Hepatocyte (in vitro differentiated cells): ENCODE data around the gene MKRN3. TPM values are rescaled to one million over a fixed set of nuclear protein-coding genes. Genes with fewer than 3 reads are reported as not detected.

Source experiments
- DNase-seq: peaks from one replicate; pipeline ENCODE4 v3.0.0-alpha.2; 2016; ENCODE audit warnings: low spot score
- H2AFZ ChIP-seq: fragments of 200-600 bp; sonication (generic); 2 replicates; pipeline ENCODE4 v1.6.0; 2016; ENCODE audit warnings: antibody characterized with exemption, mild to moderate bottlenecking
- H3K27ac ChIP-seq: fragments of 200-600 bp; sonication (generic); 2 replicates; pipeline ENCODE4 v1.5.1; 2016; ENCODE audit warnings: mild to moderate bottlenecking
- H3K27me3 ChIP-seq: fragments of 200-600 bp; sonication (generic); 2 replicates; pipeline ENCODE4 v1.6.1; 2016
- H3K36me3 ChIP-seq: fragments of 200-600 bp; sonication (generic); replicated peaks from 2 replicates; pipeline ENCODE4 v1.5.1; 2016; ENCODE audit warnings: low read depth; ENCODE audit not compliant: insufficient read depth
- H3K4me1 ChIP-seq: fragments of 200-600 bp; sonication (generic); 2 replicates; pipeline ENCODE4 v1.5.1; 2016; ENCODE audit warnings: mild to moderate bottlenecking, moderate library complexity; ENCODE audit not compliant: insufficient read depth
- H3K4me2 ChIP-seq: fragments of 200-600 bp; sonication (generic); 2 replicates; pipeline ENCODE4 v1.6.0; 2016
- H3K4me3 ChIP-seq: fragments of 200-600 bp; sonication (generic); 2 replicates; pipeline ENCODE4 v1.5.1; 2016; ENCODE audit warnings: mild to moderate bottlenecking
- H3K79me2 ChIP-seq: fragments of 200-600 bp; sonication (generic); 2 replicates; pipeline ENCODE4 v1.6.0; 2017; ENCODE audit warnings: mild to moderate bottlenecking
- H3K9me2 ChIP-seq: fragments of 200-600 bp; sonication (generic); replicated peaks from 2 replicates; pipeline ENCODE4 v1.6.0; 2017; ENCODE audit warnings: mild to moderate bottlenecking; ENCODE audit not compliant: insufficient read depth
- H3K9me3 ChIP-seq: fragments of 200-600 bp; sonication (generic); 2 replicates; pipeline ENCODE4 v1.5.1; 2016; ENCODE audit warnings: low read depth, mild to moderate bottlenecking
- H4K20me1 ChIP-seq: fragments of 200-600 bp; sonication (generic); 2 replicates; pipeline ENCODE4 v1.6.0; 2016; ENCODE audit warnings: mild to moderate bottlenecking; ENCODE audit not compliant: insufficient read depth, poor library complexity, severe bottlenecking
- CTCF ChIP-seq: fragments of 200-600 bp; sonication (generic); IDR thresholded peaks from 2 replicates; pipeline ENCODE4 v1.5.1; 2016; ENCODE audit warnings: antibody characterized with exemption, mild to moderate bottlenecking; ENCODE audit not compliant: poor library complexity
- EZH2 ChIP-seq: fragments of 200-600 bp; sonication (generic); IDR thresholded peaks from 2 replicates; pipeline ENCODE4 v1.6.1; 2016; ENCODE audit warnings: antibody characterized with exemption, mild to moderate bottlenecking, borderline replicate concordance
- EZH2phosphoT487 ChIP-seq: fragments of 200-600 bp; sonication (generic); IDR thresholded peaks from one replicate; pipeline ENCODE4 v1.6.1; 2018; ENCODE audit warnings: antibody characterized with exemption, mild to moderate bottlenecking, low read depth, moderate library complexity; ENCODE audit not compliant: unreplicated experiment, severe bottlenecking
- WGBS: methylation state at CpG from one replicate; pipeline ENCODE4 v1.1.6; 2016; ENCODE audit warnings: low lambda C conversion rate; ENCODE audit errors: missing lambda C conversion rate; 5-methylcytosine and 5-hydroxymethylcytosine counted together
- polyA plus RNA-seq: library from polyadenylated mRNA; unstranded; fragments of >200 nt; fragmentation: Nextera tagmentation; extraction: Ambion mirVana; gene quantifications from 2 replicates; pipeline ENCODE4 v1.2.1, GENCODE V29; 2016
- total RNA-seq: library from RNA; depleted of rRNA; stranded (reverse); fragments of >200 nt; gene quantifications from 2 replicates; pipeline ENCODE4 v1.2.3, GENCODE V29; 2014

The MKRN3 gene
- total and polyA plus RNA-seq, 2 experiments from 2014 or later: 0.57 TPM; not detected in 1

GRCh38 chr15:23524816-23525215 is 40.7 kb upstream of the MKRN3 start:
- no peak for DNase-seq
- no peak overlapping the region for H3K27ac ChIP-seq
- no peaks in the 10 kb centered on the region for H3K27me3 ChIP-seq
- no peaks in the 10 kb centered on the region for H3K36me3 ChIP-seq
- 65% methylated on average over 3 of the region's 3 CpGs for WGBS
- H3K4me2 ChIP-seq: no peak overlapping the region
- H3K79me2 ChIP-seq: no peaks in the 10 kb centered on the region
- no peak for TF ChIP-seq CTCF
- no peak for TF ChIP-seq EZH2phosphoT487
- no peak for TF ChIP-seq EZH2
- H3K9me3 ChIP-seq: no peaks in the 10 kb centered on the region
- no peaks in the 10 kb centered on the region for H3K9me2 ChIP-seq
- no peaks in the 10 kb centered on the region for H3K4me1 ChIP-seq
- H4K20me1 ChIP-seq: no peaks in the 10 kb centered on the region
- H2AFZ ChIP-seq: no peak overlapping the region
- H3K4me3 ChIP-seq: no peak overlapping the region

GRCh38 chr15:23529891-23530290 is 35.6 kb upstream of the MKRN3 start:
- no peak for DNase-seq
- H3K9me3 ChIP-seq: no peaks in the 10 kb centered on the region
- no peak overlapping the region for H3K4me3 ChIP-seq
- no peaks in the 10 kb centered on the region for H3K9me2 ChIP-seq
- no peaks in the 10 kb centered on the region for H3K27me3 ChIP-seq
- H3K36me3 ChIP-seq: no peaks in the 10 kb centered on the region
- 64% methylated on average over 2 of the region's 2 CpGs for WGBS
- no peaks in the 10 kb centered on the region for H3K4me1 ChIP-seq
- no peaks in the 10 kb centered on the region for H4K20me1 ChIP-seq
- no peak overlapping the region for H3K27ac ChIP-seq
- TF ChIP-seq CTCF: no peak
- H3K4me2 ChIP-seq: no peak overlapping the region
- no peak overlapping the region for H2AFZ ChIP-seq
- no peaks in the 10 kb centered on the region for H3K79me2 ChIP-seq

- no peaks in the 10 kb centered on the region for H3K9me2 ChIP-seq
- H2AFZ ChIP-seq: no peak overlapping the region
- no peaks in the 10 kb centered on the region for H3K9me3 ChIP-seq
- peak; percentile 22 for DNase-seq
- H3K27me3 ChIP-seq: no peaks in the 10 kb centered on the region
- H3K4me2 ChIP-seq: no peak overlapping the region
- no peak overlapping the region for H3K4me3 ChIP-seq
- no peaks in the 10 kb centered on the region for H3K36me3 ChIP-seq
- H3K4me1 ChIP-seq: no peaks in the 10 kb centered on the region
- H3K27ac ChIP-seq: no peak overlapping the region
- no peaks in the 10 kb centered on the region for H4K20me1 ChIP-seq
- WGBS: 52% methylated on average over 4 of the region's 4 CpGs
- TF ChIP-seq CTCF: no peak
- TF ChIP-seq EZH2phosphoT487: no peak
- no peak for TF ChIP-seq EZH2
- no peaks in the 10 kb centered on the region for H3K79me2 ChIP-seq
These were observed 33.5 kb upstream of the MKRN3 start for GRCh38 chr15:23532024-23532423.

GRCh38 chr15:23536659-23537058 is 28.8 kb upstream of the MKRN3 start:
- Histone ChIP-seq H3K4me3 (no peak overlapping the region), H3K4me2 (no peak overlapping the region), H4K20me1 (no peaks in the 10 kb centered on the region), H3K9me2 (no peaks in the 10 kb centered on the region), H3K9me3 (no peaks in the 10 kb centered on the region), H3K27me3 (no peaks in the 10 kb centered on the region), H3K79me2 (no peaks in the 10 kb centered on the region), H3K36me3 (no peaks in the 10 kb centered on the region), H3K4me1 (no peaks in the 10 kb centered on the region), H3K27ac (no peak overlapping the region), H2AFZ (no peak overlapping the region)
- TF ChIP-seq CTCF (no peak), EZH2 (no peak), EZH2phosphoT487 (no peak)
- DNase-seq: no peak
- WGBS: 66% methylated on average over 3 of the region's 3 CpGs
